Measurements from ENCODE around the gene DNAH8.

DNA sequence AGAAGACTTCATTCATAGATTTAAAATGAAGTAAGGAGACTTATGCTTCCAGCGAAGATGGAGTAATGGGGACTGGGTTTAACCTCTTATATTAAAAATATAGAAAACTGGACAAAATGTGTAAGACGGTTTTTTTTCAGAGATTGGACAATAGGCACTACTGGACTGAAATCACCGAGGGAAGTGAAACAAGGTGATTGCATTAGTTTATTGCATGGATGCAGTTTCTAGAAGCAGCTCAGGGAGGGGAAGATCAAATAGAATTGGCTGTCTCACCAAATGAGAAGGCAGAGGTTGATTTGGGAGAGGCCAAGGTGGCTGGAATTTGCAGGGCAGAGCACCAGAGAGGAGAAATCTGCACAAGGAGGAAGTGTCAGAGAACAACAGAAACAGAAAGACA lies 162.6 kb downstream of the DNAH8 start:
- TF ChIP-seq, protein P1, sequence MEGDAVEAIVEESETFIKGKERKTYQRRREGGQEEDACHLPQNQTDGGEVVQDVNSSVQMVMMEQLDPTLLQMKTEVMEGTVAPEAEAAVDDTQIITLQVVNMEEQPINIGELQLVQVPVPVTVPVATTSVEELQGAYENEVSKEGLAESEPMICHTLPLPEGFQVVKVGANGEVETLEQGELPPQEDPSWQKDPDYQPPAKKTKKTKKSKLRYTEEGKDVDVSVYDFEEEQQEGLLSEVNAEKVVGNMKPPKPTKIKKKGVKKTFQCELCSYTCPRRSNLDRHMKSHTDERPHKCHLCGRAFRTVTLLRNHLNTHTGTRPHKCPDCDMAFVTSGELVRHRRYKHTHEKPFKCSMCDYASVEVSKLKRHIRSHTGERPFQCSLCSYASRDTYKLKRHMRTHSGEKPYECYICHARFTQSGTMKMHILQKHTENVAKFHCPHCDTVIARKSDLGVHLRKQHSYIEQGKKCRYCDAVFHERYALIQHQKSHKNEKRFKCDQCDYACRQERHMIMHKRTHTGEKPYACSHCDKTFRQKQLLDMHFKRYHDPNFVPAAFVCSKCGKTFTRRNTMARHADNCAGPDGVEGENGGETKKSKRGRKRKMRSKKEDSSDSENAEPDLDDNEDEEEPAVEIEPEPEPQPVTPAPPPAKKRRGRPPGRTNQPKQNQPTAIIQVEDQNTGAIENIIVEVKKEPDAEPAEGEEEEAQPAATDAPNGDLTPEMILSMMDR (IDR thresholded peaks at IDR 0.05 in 2 of 3, conservative IDR thresholded peaks at IDR 0.05 in 1 of 3; ENCODE audit: borderline replicate concordance in 1 of 3, insufficient read depth in 1 of 3, low read depth in 2 of 3, low read length in 2 of 3), result no peak
- no peak for TF ChIP-seq POLR2AphosphoS5 (IDR thresholded peaks at IDR 0.05; ENCODE audit: low read depth, low read length)
